Kidney (tissue), 14 donors: ENCODE results near the gene ZBTB7C. TPM values are rescaled to one million over a fixed set of nuclear protein-coding genes. Genes with fewer than 3 reads are reported as not detected.

Source experiments
- DNase-seq, 5 donors: peaks; one replicate each; pipeline ENCODE4 v3.0.0-alpha.2; 2013 to 2020
- FAIRE-seq: peaks from 2 replicates; lab custom pipeline; 2012; peaks lifted over from hg19 to GRCh38; lab: Jason Lieb, UNC
- H3K27ac ChIP-seq, 2 donors: one replicate each; pipeline ENCODE4 v1.7.0; 2013; ENCODE audit warnings: low read depth in 2 of 2, low read length in 2 of 2, inconsistent platforms in 1 of 2
- H3K27me3 ChIP-seq: one replicate; pipeline ENCODE4 v1.7.1; 2013; ENCODE audit warnings: low read length, inconsistent platforms; ENCODE audit not compliant: control insufficient read depth, insufficient read depth
- H3K36me3 ChIP-seq, 3 donors: one replicate each; pipeline versions ENCODE4 v1.7.0 to v1.7.1; 2013; ENCODE audit warnings: low read length in 3 of 3, control low read depth in 1 of 3, inconsistent platforms in 1 of 3; ENCODE audit not compliant: insufficient read depth in 3 of 3, control insufficient read depth in 2 of 3
- H3K4me1 ChIP-seq, 3 donors: one replicate each; pipeline versions ENCODE4 v1.7.0 to v1.7.1; 2013; ENCODE audit warnings: low read length in 3 of 3, inconsistent platforms in 1 of 3, low read depth in 1 of 3; ENCODE audit not compliant: control insufficient read depth in 2 of 3, insufficient read depth in 2 of 3
- H3K4me3 ChIP-seq, 3 donors: one replicate each; pipeline versions ENCODE4 v1.7.0 to v1.8.1; 2013; ENCODE audit warnings: low read length in 3 of 3, control low read depth in 1 of 3, inconsistent platforms in 1 of 3
- H3K9ac ChIP-seq, 3 donors: one replicate each; pipeline versions ENCODE4 v1.7.0 to v1.7.1; 2013; ENCODE audit warnings: low read length in 3 of 3, control low read depth in 1 of 3, inconsistent platforms in 1 of 3
- H3K9me3 ChIP-seq, 3 donors: one replicate each; pipeline versions ENCODE4 v1.7.0 to v1.7.1; 2013; ENCODE audit warnings: low read length in 3 of 3, control low read depth in 1 of 3, inconsistent platforms in 1 of 3; ENCODE audit not compliant: control insufficient read depth in 2 of 3, insufficient read depth in 1 of 3
- intact Hi-C: fragments of 100-400 bp; cut with DNase I; formaldehyde crosslinking; loops from one replicate; pipeline ENCODE4 v1.11.1; 2022
- polyA plus RNA-seq: library from polyadenylated mRNA; stranded (reverse); fragments of 350-450 nt; fragmentation: Illumina TruSeq; extraction: RNeasy Lipid Tissue Mini Kit (QIAGEN cat#74804); gene quantifications from one replicate; pipeline ENCODE4 v1.2.3, GENCODE V29; 2014; ENCODE audit warnings: low read depth, low replicate concordance; ENCODE audit not compliant: insufficient read depth
- total RNA-seq: library from RNA; stranded (reverse); fragmentation: NEBNext Ultra II Directional; extraction: Animal tissue kit (Norgen Biotek cat#: 25700); gene quantifications from one replicate; pipeline ENCODE4 v1.2.1, GENCODE V29; 2021
- TF ChIP-seq, protein P1 (sequence below): IDR thresholded peaks from 3 replicates; pipeline ENCODE4 v1.5.1; 2012; ENCODE audit warnings: mild to moderate bottlenecking, moderate library complexity, borderline replicate concordance; ENCODE audit not compliant: insufficient read depth; ENCODE audit errors: extremely low read depth
- donor health status: control.
- donor health status: control.
- donor health status: control.
- donor health status: control.
- donor health status: control.
- donor health status: DM: yes; HTN: yes; CAD: no.
- donor health status: Normal renal cell carcinoma (clear cell type).

Gene ZBTB7C
- total and polyA plus RNA-seq, 2 donors from 2014 or later, result 1.8 to 13.8 TPM

DNA sequence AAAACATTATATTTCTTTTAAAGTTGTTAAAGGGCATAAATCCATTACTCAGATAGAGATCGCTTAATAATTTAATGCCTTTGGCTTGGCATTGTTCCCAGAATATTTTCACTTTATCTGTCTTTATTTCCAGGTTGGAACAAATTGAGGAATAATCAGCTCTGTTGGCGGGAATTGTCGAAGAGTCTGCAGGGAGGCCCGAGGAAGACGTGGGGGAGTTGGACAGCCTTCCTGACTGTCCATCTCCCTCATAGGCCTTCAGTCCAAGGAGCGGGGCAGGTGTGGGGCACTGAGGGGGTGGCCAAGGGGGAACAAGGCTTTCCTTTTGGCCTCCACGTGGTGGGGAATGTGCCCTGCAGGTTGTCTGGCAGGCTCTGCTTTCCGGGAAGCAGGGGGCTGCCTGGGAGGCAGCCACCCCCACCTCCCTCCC is 179.6 kb downstream of the ZBTB7C start:
- no peak overlapping the region for H3K4me3 ChIP-seq
- H3K9me3 ChIP-seq, result no peaks in the 10 kb centered on the region
- peaks cover 0 to 2% (median 0%) of the 10 kb centered on the region in 3 donors for H3K4me1 ChIP-seq
- intact Hi-C loops, result no loop called here
- FAIRE-seq, result no peak
- H3K27me3 ChIP-seq, result no peaks in the 10 kb centered on the region
- H3K27ac ChIP-seq, result no peak overlapping the region
- TF ChIP-seq, protein P1, sequence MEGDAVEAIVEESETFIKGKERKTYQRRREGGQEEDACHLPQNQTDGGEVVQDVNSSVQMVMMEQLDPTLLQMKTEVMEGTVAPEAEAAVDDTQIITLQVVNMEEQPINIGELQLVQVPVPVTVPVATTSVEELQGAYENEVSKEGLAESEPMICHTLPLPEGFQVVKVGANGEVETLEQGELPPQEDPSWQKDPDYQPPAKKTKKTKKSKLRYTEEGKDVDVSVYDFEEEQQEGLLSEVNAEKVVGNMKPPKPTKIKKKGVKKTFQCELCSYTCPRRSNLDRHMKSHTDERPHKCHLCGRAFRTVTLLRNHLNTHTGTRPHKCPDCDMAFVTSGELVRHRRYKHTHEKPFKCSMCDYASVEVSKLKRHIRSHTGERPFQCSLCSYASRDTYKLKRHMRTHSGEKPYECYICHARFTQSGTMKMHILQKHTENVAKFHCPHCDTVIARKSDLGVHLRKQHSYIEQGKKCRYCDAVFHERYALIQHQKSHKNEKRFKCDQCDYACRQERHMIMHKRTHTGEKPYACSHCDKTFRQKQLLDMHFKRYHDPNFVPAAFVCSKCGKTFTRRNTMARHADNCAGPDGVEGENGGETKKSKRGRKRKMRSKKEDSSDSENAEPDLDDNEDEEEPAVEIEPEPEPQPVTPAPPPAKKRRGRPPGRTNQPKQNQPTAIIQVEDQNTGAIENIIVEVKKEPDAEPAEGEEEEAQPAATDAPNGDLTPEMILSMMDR, result no peak
- no peak overlapping the region for H3K9ac ChIP-seq
- no peaks in the 10 kb centered on the region for H3K36me3 ChIP-seq
- peak in 4 of 5 donors; percentile 70 to 73 (median 72) for DNase-seq

DNA sequence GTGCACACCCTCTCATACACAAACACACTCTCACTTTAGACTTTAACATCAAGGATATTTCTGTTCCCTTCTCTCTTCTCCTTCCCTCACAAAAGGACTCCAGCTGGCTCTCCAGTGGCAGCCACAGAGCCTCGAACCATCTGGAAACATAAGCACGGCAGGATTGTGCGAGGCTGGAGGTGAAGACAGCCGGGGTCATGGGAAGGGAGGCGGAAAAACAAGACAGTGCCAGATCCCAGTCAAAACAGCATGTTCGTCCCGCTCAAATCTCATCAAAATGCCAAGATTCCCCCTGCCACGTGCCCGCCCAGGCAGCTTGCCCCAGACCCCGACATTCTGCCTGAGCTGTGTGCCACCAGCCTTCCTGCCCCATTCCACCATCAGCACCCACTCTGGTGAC is 180.3 kb downstream of the ZBTB7C start:
- Histone ChIP-seq H3K9me3 (no peaks in the 10 kb centered on the region), H3K27me3 (no peaks in the 10 kb centered on the region), H3K36me3 (no peaks in the 10 kb centered on the region), H3K27ac (no peak overlapping the region), H3K4me3 (no peak overlapping the region), H3K4me1 (peaks cover 0 to 2% (median 0%) of the 10 kb centered on the region in 3 donors), H3K9ac (no peak overlapping the region)
- DNase-seq (peak in 2 of 5 donors; percentile 31 to 47), FAIRE-seq (no peak)
- intact Hi-C loops, result no loop called here
- TF ChIP-seq, protein P1, result no peak

DNA sequence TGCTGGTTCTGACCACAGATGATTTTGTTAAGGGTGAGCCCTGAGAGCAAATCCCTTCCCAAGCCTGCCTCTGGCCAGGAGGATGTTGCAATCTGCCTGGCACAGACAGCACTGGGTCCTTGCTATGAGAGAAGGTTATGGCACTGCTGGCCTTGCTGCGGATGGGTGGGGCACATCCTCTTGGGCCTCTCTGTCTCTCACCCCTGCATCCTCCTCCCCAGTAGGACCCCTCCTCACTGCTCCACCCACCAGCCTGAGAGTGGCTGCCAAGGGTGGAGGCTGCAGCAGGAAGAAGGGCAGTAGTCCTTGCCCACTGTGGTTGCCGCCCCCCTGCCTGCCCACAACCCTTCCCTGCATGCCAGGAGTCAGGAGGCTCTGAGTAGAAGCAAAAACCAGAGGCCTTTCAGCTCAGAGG is 180.9 kb downstream of the ZBTB7C start:
- Histone ChIP-seq H3K27ac (no peak overlapping the region), H3K9ac (no peak overlapping the region), H3K4me3 (no peak overlapping the region), H3K27me3 (no peaks in the 10 kb centered on the region), H3K36me3 (no peaks in the 10 kb centered on the region), H3K4me1 (peaks cover 0 to 2% (median 0%) of the 10 kb centered on the region in 3 donors), H3K9me3 (no peaks in the 10 kb centered on the region)
- FAIRE-seq, result no peak
- TF ChIP-seq, protein P1, result no peak
- peak in 3 of 5 donors; percentile 21 to 83 (median 48) for DNase-seq
- intact Hi-C loops, result no loop called here

DNA sequence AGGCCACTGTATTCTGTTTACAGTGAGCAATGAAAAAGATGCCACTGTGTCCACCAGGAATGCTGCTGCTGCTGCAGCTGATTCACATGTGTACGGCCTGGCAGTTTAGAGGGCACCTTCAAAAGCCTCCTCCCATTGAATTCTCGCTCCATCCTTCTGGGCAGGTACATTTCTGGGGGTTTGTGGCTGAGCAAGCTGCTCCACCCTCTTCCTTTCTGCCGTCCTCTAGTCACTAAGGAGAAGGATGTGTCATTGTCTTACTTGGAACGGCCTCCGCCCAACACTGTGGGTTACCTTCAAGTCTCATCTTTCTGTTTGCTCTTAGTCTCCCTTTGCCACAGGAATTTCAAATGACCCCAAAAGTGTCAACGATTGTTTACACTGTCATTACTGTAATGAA is 182.0 kb downstream of the ZBTB7C start:
- peaks cover 0 to 3% (median 0%) of the 10 kb centered on the region in 3 donors for H3K4me1 ChIP-seq
- peak in 1 of 5 donors; percentile 24 for DNase-seq
- H3K9me3 ChIP-seq, result no peaks in the 10 kb centered on the region
- TF ChIP-seq, protein P1, result no peak
- H3K27me3 ChIP-seq, result no peaks in the 10 kb centered on the region
- no peak for FAIRE-seq
- no peak overlapping the region for H3K27ac ChIP-seq
- H3K36me3 ChIP-seq, result no peaks in the 10 kb centered on the region
- no peak overlapping the region for H3K4me3 ChIP-seq
- intact Hi-C loops, result no loop called here
- no peak overlapping the region for H3K9ac ChIP-seq
